K562 (cell line): ENCODE data around the gene SEC61A2. TPM values are rescaled to one million over a fixed set of nuclear protein-coding genes. Genes with fewer than 3 reads are reported as not detected.

Experiments used
- ATAC-seq: fragments of 200-7000 bp; cut with Tn5 transposase; 3 replicates; pipeline ENCODE4 v1.9.1; 2020; ENCODE audit warnings: moderate library complexity
- BruUV-seq: library from RNA; stranded (reverse); fragments of 400-500 nt; replicated peaks from 2 replicates; lab custom pipeline; 2021; lab: Mats Ljungman, UMichigan
- CTCF ChIA-PET: fragments of 300-600 bp; formaldehyde crosslinking; extraction: SDS; loops from one replicate; lab custom pipeline; 2021; ENCODE audit warnings: low intra/inter-chr PET ratio; lab: Yijun Ruan, JAX
- POLR2A ChIA-PET: fragments of 300-600, 350-650 bp; sonication (Branson Sonifier 250); formaldehyde crosslinking; extraction: SDS; loops from one replicate; lab custom pipeline; 2021; ENCODE audit warnings: antibody characterized with exemption, inconsistent platforms; lab: Yijun Ruan, JAX
- DNase-seq, 4 experiments: peaks; one replicate each; pipeline versions ENCODE4 v3.0.0 to v3.0.0-alpha.2; 2011 to 2018; ENCODE audit warnings: low spot score in 3 of 4, mixed read lengths in 3 of 4; ENCODE audit errors: extremely low read depth in 1 of 4
- FAIRE-seq: peaks from 2 replicates; lab custom pipeline; 2011; peaks lifted over from hg19 to GRCh38; lab: Jason Lieb, UNC
- H2AFZ ChIP-seq: 2 replicates; pipeline ENCODE4 v1.6.0; 2011; ENCODE audit warnings: low read depth, low read length, control low read depth, inconsistent platforms
- H3K27ac ChIP-seq: fragments of 200-600 bp; 3 replicates; pipeline ENCODE4 v1.8.0; 2011; ENCODE audit warnings: low read depth, mild to moderate bottlenecking, control low read depth, inconsistent platforms, low read length, moderate library complexity, mixed read lengths; ENCODE audit errors: extremely low read depth
- H3K27me3 ChIP-seq, 2 experiments: fragments of 300-600 bp in 1 of 2; 2 replicates in 1 of 2; 3 replicates in 1 of 2; pipeline versions ENCODE4 v1.6.0 to v1.8.0; 2011; ENCODE audit warnings: inconsistent platforms in 2 of 2, low read length in 2 of 2, mild to moderate bottlenecking in 1 of 2, mixed read lengths in 1 of 2, moderate library complexity in 1 of 2; ENCODE audit not compliant: control insufficient read depth in 2 of 2, insufficient read depth in 2 of 2
- H3K36me3 ChIP-seq: fragments of 300-600 bp; 3 replicates; pipeline ENCODE4 v1.8.0; 2011; ENCODE audit warnings: mild to moderate bottlenecking, low read length, inconsistent platforms; ENCODE audit not compliant: control insufficient read depth, insufficient read depth
- H3K4me1 ChIP-seq, 2 experiments: fragments of 200-600 bp in 1 of 2; replicated peaks in 1 of 2; 2 replicates in 1 of 2; 3 replicates in 1 of 2; pipeline versions ENCODE4 v1.5.1 to v1.8.0; 2011; ENCODE audit warnings: inconsistent platforms in 2 of 2, low read length in 2 of 2, mild to moderate bottlenecking in 1 of 2, mixed read lengths in 1 of 2, moderate library complexity in 1 of 2; ENCODE audit not compliant: control insufficient read depth in 2 of 2, insufficient read depth in 2 of 2
- H3K4me2 ChIP-seq: 2 replicates; pipeline ENCODE4 v1.6.1; 2011; ENCODE audit warnings: low read length, control low read depth, inconsistent platforms, mixed read lengths; ENCODE audit not compliant: insufficient read depth
- H3K4me3 ChIP-seq: fragments of 200-600 bp; sonication (generic), shearing (Covaris generic); 2 replicates; pipeline ENCODE4 v1.5.1; 2016; ENCODE audit warnings: control low read depth, inconsistent platforms
- H3K79me2 ChIP-seq: fragments of 200-600 bp; 3 replicates; pipeline ENCODE4 v1.8.0; 2011; ENCODE audit warnings: low read length, inconsistent platforms; ENCODE audit not compliant: control insufficient read depth, insufficient read depth
- H3K9ac ChIP-seq, 2 experiments: 2 replicates each; pipeline versions ENCODE4 v1.6.0 to v1.6.1; 2011; ENCODE audit warnings: low read depth in 2 of 2, low read length in 2 of 2, control low read depth in 1 of 2, inconsistent platforms in 1 of 2, mild to moderate bottlenecking in 1 of 2, mixed read lengths in 1 of 2; ENCODE audit not compliant: insufficient read depth in 1 of 2
- H3K9me1 ChIP-seq: one replicate; pipeline ENCODE4 v1.6.0; 2011; ENCODE audit warnings: inconsistent platforms, mild to moderate bottlenecking, low read length, moderate library complexity; ENCODE audit not compliant: control insufficient read depth, insufficient read depth
- H3K9me3 ChIP-seq: replicated peaks from 2 replicates; pipeline ENCODE4 v1.5.1; 2011; ENCODE audit warnings: low read depth, low read length, inconsistent platforms; ENCODE audit not compliant: control insufficient read depth, insufficient read depth
- H4K20me1 ChIP-seq: replicated peaks from 2 replicates; pipeline ENCODE4 v1.6.1; 2011; ENCODE audit warnings: low read length, inconsistent platforms, mixed read lengths; ENCODE audit not compliant: control insufficient read depth, insufficient read depth
- HNRNPUL1 ChIP-seq: fragments of 200-400 bp; formaldehyde crosslinking; IDR thresholded peaks from 2 replicates; pipeline ENCODE4 v1.6.1; 2017; ENCODE audit warnings: low read length
- ILK ChIP-seq: fragments of 450-650 bp; IDR thresholded peaks from 2 replicates; pipeline ENCODE4 v1.6.1; 2016; ENCODE audit warnings: missing genetic modification characterization, low read depth, mild to moderate bottlenecking, missing compliant biosample characterization, moderate library complexity, borderline replicate concordance
- PRPF4 ChIP-seq: fragments of 200-400 bp; formaldehyde crosslinking; IDR thresholded peaks from one replicate; pipeline ENCODE4 v1.6.1; 2017; ENCODE audit warnings: low read length, low read depth, mild to moderate bottlenecking; ENCODE audit not compliant: insufficient read depth, poor library complexity, severe bottlenecking
- TAL1 ChIP-seq: fragments of 450-650 bp; IDR thresholded peaks from 2 replicates; pipeline ENCODE4 v1.6.1; 2016; ENCODE audit warnings: mild to moderate bottlenecking
- ZNF121 ChIP-seq: sonication (generic); formaldehyde crosslinking; conservative IDR thresholded peaks from 2 replicates; pipeline ENCODE4 v1.8.0; 2022; ENCODE audit warnings: missing genetic modification reagents
- ZNF584 ChIP-seq: fragments of 200-800 bp; sonication (Bioruptor generic); IDR thresholded peaks from 2 replicates; pipeline ENCODE4 v1.6.1; 2016; ENCODE audit warnings: low read depth, mild to moderate bottlenecking, missing genetic modification characterization, missing compliant biosample characterization
- ZNF766 ChIP-seq: fragments of 200-800 bp; sonication (Bioruptor generic); conservative IDR thresholded peaks from 2 replicates; pipeline ENCODE4 v1.6.1; 2016; ENCODE audit warnings: missing genetic modification characterization, missing compliant biosample characterization
- WGBS: fragments of 100-300 bp; shearing (Covaris generic); methylation state at CpG from one replicate; pipeline ENCODE4 v1.1.6; 2016; ENCODE audit warnings: low coverage, mixed read lengths; ENCODE audit not compliant: insufficient coverage; ENCODE audit errors: missing lambda C conversion rate; 5-methylcytosine and 5-hydroxymethylcytosine counted together
- in situ Hi-C: fragments of 300-500 bp; cut with MboI; formaldehyde crosslinking; loops from 4 replicates; pipeline ENCODE4 v1.15.0; 2018; ENCODE audit warnings: inconsistent platforms, mixed read lengths
- intact Hi-C: fragments of 100-400 bp; cut with micrococcal nuclease; formaldehyde crosslinking; loops from 2 replicates; pipeline ENCODE4 v1.14.2; 2022
- polyA plus RNA-seq, 8 experiments: library from polyadenylated mRNA; depleted of rRNA in 4 of 8; stranded (reverse) in 5 of 8; unstranded in 3 of 8; fragments of >200 nt; fragmentation: Nextera tagmentation in 2 of 8; fragmentation: Illumina TruSeq in 1 of 8; extraction: Ambion mirVana in 2 of 8; extraction: Trizol in 1 of 8; gene quantifications; 2 replicates each; pipeline versions ENCODE4 v1.2.1 to v1.2.3, GENCODE V29; 2011 to 2014; ENCODE audit warnings: inconsistent platforms in 1 of 8, missing spikeins in 1 of 8
- total RNA-seq, 7 experiments: library from RNA; depleted of rRNA in 6 of 7; stranded (reverse); fragments of >200 nt in 6 of 7; fragmentation: Illumina TruSeq in 2 of 7; extraction: Trizol in 2 of 7; gene quantifications; 2 replicates each; pipeline versions ENCODE4 v1.2.1 to v1.2.3, GENCODE V29; 2011 to 2021; ENCODE audit warnings: low replicate concordance in 1 of 7
- TF ChIP-seq, protein P1 (sequence below): fragments of 450-650 bp; formaldehyde crosslinking; IDR thresholded peaks from 2 replicates; pipeline ENCODE4 v1.4.0; 2020; ENCODE audit warnings: mild to moderate bottlenecking, moderate library complexity
- TF ChIP-seq, protein P2 (sequence below), 2 experiments: fragments of 150-350 bp in 1 of 2; IDR thresholded peaks; 2 replicates each; pipeline ENCODE4 v1.6.1; 2012 to 2016; ENCODE audit warnings: low read depth in 2 of 2, low read length in 2 of 2, mild to moderate bottlenecking in 1 of 2, moderate library complexity in 1 of 2

SEC61A2 gene
- total and polyA plus RNA-seq, 9 of the 15 experiments (the other 6 are each of a cell fraction or from before 2014, with no cell fraction given): 1.2 to 9.7 (median 3.9) TPM

DNA sequence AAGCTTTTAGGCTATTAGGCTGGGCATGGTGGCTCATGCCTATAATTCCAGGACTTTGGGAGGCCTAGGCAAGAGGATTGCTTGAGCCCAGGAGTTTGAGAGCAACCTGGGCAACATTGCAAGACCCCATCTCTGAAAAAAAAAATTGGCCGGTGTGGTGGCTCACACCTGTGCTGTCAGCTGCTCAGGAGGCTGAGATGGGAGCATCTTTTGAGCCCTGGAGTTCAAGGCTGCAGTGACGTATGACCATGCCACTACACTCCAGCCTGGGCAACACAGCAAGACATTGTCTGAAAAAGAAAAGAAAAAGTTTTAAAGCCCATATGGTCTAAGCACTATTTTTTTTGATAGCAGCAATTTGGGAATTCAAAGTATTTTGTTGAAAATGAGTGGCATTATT is 15.8 kb upstream of the SEC61A2 start:
- CTCF ChIA-PET: no interaction called here
- Histone ChIP-seq H3K4me2 (no peak overlapping the region), H2AFZ (no peak overlapping the region), H3K27ac (no peak overlapping the region), H3K4me1 (no peaks in the 10 kb centered on the region), H3K9me3 (no peaks in the 10 kb centered on the region), H4K20me1 (no peaks in the 10 kb centered on the region), H3K36me3 (peaks cover 3% of the 10 kb centered on the region; the same call in 2 of the 3 replicates), H3K27me3 (no peaks in the 10 kb centered on the region), H3K79me2 (no peaks in the 10 kb centered on the region), H3K9me1 (no peaks in the 10 kb centered on the region)
- WGBS: 65% methylated on average over 2 of the region's 2 CpGs
- in situ Hi-C loops: no loop called here
- intact Hi-C loops: no loop called here
- POLR2A ChIA-PET: interaction anchor here (0.9 kb wide), 1 partner anchor 9 kb away, joined by 3 read pairs; no protein-coding TSS in a partner anchor
- ATAC-seq (no peak), FAIRE-seq (no peak)
- TF ChIP-seq, protein P1, sequence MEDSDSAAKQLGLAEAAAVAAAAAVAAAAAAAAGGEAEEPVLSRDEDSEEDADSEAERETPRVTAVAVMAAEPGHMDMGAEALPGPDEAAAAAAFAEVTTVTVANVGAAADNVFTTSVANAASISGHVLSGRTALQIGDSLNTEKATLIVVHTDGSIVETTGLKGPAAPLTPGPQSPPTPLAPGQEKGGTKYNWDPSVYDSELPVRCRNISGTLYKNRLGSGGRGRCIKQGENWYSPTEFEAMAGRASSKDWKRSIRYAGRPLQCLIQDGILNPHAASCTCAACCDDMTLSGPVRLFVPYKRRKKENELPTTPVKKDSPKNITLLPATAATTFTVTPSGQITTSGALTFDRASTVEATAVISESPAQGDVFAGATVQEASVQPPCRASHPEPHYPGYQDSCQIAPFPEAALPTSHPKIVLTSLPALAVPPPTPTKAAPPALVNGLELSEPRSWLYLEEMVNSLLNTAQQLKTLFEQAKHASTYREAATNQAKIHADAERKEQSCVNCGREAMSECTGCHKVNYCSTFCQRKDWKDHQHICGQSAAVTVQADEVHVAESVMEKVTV (CRISPR knock-in tag): no peak
- TF ChIP-seq PRPF4 (no peak), HNRNPUL1 (no peak), ILK (tag) (no peak), ZNF766 (CRISPR knock-in tag) (no peak), ZNF584 (CRISPR knock-in tag) (no peak), TAL1 (no peak), ZNF121 (CRISPR knock-in tag) (peak; percentile 61)
- TF ChIP-seq, protein P2, sequence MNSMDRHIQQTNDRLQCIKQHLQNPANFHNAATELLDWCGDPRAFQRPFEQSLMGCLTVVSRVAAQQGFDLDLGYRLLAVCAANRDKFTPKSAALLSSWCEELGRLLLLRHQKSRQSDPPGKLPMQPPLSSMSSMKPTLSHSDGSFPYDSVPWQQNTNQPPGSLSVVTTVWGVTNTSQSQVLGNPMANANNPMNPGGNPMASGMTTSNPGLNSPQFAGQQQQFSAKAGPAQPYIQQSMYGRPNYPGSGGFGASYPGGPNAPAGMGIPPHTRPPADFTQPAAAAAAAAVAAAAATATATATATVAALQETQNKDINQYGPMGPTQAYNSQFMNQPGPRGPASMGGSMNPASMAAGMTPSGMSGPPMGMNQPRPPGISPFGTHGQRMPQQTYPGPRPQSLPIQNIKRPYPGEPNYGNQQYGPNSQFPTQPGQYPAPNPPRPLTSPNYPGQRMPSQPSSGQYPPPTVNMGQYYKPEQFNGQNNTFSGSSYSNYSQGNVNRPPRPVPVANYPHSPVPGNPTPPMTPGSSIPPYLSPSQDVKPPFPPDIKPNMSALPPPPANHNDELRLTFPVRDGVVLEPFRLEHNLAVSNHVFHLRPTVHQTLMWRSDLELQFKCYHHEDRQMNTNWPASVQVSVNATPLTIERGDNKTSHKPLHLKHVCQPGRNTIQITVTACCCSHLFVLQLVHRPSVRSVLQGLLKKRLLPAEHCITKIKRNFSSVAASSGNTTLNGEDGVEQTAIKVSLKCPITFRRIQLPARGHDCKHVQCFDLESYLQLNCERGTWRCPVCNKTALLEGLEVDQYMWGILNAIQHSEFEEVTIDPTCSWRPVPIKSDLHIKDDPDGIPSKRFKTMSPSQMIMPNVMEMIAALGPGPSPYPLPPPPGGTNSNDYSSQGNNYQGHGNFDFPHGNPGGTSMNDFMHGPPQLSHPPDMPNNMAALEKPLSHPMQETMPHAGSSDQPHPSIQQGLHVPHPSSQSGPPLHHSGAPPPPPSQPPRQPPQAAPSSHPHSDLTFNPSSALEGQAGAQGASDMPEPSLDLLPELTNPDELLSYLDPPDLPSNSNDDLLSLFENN (IDR thresholded peaks at IDR 0.05; ENCODE audit: low read depth in 2 of 2, low read length in 2 of 2): no peak
- TF ChIP-seq, all 486 proteins: peak for 1
- DNase-seq: no peak
- Histone ChIP-seq H3K9ac (no peak overlapping the region), H3K4me3 (no peak overlapping the region)
- BruUV-seq: no TSS peak
